ENCODE data around the gene FOS. TPM values are rescaled to one million over a fixed set of nuclear protein-coding genes. Genes with fewer than 3 reads are reported as not detected.

FOS gene
- total RNA-seq, 1 donor from 2014 or later, result 4,268 TPM

- TF ChIP-seq, protein P1, sequence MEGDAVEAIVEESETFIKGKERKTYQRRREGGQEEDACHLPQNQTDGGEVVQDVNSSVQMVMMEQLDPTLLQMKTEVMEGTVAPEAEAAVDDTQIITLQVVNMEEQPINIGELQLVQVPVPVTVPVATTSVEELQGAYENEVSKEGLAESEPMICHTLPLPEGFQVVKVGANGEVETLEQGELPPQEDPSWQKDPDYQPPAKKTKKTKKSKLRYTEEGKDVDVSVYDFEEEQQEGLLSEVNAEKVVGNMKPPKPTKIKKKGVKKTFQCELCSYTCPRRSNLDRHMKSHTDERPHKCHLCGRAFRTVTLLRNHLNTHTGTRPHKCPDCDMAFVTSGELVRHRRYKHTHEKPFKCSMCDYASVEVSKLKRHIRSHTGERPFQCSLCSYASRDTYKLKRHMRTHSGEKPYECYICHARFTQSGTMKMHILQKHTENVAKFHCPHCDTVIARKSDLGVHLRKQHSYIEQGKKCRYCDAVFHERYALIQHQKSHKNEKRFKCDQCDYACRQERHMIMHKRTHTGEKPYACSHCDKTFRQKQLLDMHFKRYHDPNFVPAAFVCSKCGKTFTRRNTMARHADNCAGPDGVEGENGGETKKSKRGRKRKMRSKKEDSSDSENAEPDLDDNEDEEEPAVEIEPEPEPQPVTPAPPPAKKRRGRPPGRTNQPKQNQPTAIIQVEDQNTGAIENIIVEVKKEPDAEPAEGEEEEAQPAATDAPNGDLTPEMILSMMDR (IDR thresholded peaks at IDR 0.05), result no peak
- H3K4me1 ChIP-seq, result peaks cover 0 to 13% of the 10 kb centered on the region in 2 donors
- H3K9me3 ChIP-seq, result no peaks in the 10 kb centered on the region
- H3K36me3 ChIP-seq, result no peaks in the 10 kb centered on the region
- DNase-seq (ENCODE audit: low spot score in 2 of 2), result peak; percentile 57 to 94
- intact Hi-C loops (cut with DNase I), result loop anchor here (2.0 to 10.0 kb wide), 3 partner anchors 52 to 344 kb away; partner anchors contain the start of gene JDP2
- H3K27ac ChIP-seq, result peak overlapping the region; percentile 49 to 65
- H3K27me3 ChIP-seq, result no peaks in the 10 kb centered on the region
- H3K4me3 ChIP-seq, result peak overlapping the region in 1 of 2 donors; percentile 32
These were observed 31.9 kb downstream of the FOS start for GRCh38 chr14:75310295-75311111.

DNA sequence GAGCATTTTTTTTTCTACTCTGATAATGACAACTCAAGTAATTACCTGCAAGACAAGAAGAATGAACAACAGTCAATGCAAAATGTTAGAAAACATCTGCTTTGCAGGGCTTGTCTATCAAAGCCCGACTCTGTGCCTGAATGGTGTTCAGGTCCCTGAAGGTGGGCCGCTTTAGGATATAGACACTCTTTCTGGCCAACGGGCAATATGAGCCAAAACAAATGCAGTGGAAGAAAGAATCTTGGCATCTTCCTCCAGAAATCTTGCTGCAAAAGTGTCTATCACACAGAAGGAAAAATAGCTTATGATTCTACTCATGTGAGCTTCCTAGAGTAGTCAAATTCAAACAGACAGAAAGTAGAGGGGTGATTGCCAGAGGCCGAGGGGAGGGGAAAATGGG lies 32.7 kb downstream of the FOS start:
- Histone ChIP-seq H3K4me3 (no peak overlapping the region), H3K36me3 (no peaks in the 10 kb centered on the region), H3K9me3 (no peaks in the 10 kb centered on the region), H3K27ac (peak overlapping the region in 1 of 2 donors; percentile 65), H3K27me3 (no peaks in the 10 kb centered on the region), H3K4me1 (peaks cover 0 to 13% of the 10 kb centered on the region in 2 donors)
- TF ChIP-seq, protein P1 (IDR thresholded peaks at IDR 0.05), result no peak
- intact Hi-C loops (cut with DNase I), result loop anchor here (2.0 to 10.0 kb wide), 3 partner anchors 51 to 343 kb away; partner anchors contain the start of gene JDP2
- DNase-seq (ENCODE audit: low spot score in 2 of 2), result peak in 1 of 2 donors; percentile 48

DNA sequence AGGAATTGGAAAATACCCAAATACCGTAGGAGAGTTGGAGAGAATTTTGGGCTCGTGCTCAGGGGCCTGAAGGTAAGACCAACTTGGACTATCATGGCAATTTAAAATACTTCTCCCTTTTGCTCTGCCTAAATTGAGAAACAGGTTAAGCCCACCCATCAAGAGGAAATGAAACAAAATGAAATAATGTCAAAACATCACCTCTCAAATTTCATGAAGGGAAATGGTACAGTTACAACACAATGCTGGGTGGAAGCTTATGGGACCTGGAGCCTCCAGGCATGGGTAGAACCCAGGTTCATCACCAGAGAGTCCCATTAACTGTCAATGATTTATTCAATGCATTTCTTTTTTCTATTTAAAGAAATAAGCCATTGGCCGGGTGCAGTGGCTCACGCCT lies 33.7 kb downstream of the FOS start:
- no peak for DNase-seq (ENCODE audit: low spot score in 2 of 2)
- no peak overlapping the region for H3K27ac ChIP-seq
- H3K36me3 ChIP-seq, result no peaks in the 10 kb centered on the region
- H3K4me3 ChIP-seq, result no peak overlapping the region
- intact Hi-C loops (cut with DNase I), result loop anchor here (10.0 kb wide), 1 partner anchor 342 kb away; no protein-coding TSS in a partner anchor
- H3K9me3 ChIP-seq, result no peaks in the 10 kb centered on the region
- no peaks in the 10 kb centered on the region for H3K27me3 ChIP-seq
- TF ChIP-seq, protein P1 (IDR thresholded peaks at IDR 0.05), result no peak
- peaks cover 0 to 13% of the 10 kb centered on the region in 2 donors for H3K4me1 ChIP-seq

GRCh38 chr14:75313294-75313693 lies 34.7 kb downstream of the FOS start:
- no peak for DNase-seq (ENCODE audit: low spot score in 2 of 2)
- H3K9me3 ChIP-seq, result no peaks in the 10 kb centered on the region
- TF ChIP-seq, protein P1 (IDR thresholded peaks at IDR 0.05), result no peak
- H3K36me3 ChIP-seq, result no peaks in the 10 kb centered on the region
- no peak overlapping the region for H3K27ac ChIP-seq
- no peak overlapping the region for H3K4me3 ChIP-seq
- H3K4me1 ChIP-seq, result peaks cover 0 to 13% of the 10 kb centered on the region in 2 donors
- no peaks in the 10 kb centered on the region for H3K27me3 ChIP-seq
- intact Hi-C loops (cut with DNase I), result loop anchor here (10.0 kb wide), 1 partner anchor 342 kb away; no protein-coding TSS in a partner anchor

DNA sequence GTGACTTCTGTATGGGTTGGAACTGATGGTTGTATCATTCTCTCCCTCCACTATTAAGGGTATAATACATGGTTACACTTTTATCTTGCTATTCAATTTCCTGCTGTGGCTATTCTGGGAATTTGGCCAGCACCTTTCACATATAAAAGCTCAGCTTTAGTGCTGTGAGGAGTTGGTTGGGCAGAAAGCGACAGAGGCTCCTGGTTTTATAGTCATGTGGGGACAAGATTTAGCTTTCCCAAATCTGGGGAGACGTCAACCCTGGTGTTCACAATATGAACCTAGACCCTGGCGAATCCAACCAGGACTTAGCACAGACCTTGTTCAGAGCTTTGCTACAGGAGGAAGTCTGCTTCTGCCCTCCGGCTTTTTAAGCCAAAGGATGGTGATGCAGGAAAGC lies 36.5 kb downstream of the FOS start:
- H3K36me3 ChIP-seq, result no peaks in the 10 kb centered on the region
- H3K27ac ChIP-seq, result no peak overlapping the region
- TF ChIP-seq, protein P1 (IDR thresholded peaks at IDR 0.05), result no peak
- H3K9me3 ChIP-seq, result no peaks in the 10 kb centered on the region
- no peaks in the 10 kb centered on the region for H3K27me3 ChIP-seq
- no peak overlapping the region for H3K4me3 ChIP-seq
- DNase-seq (ENCODE audit: low spot score in 2 of 2), result peak in 1 of 2 donors; percentile 64
- peaks cover 0 to 12% of the 10 kb centered on the region in 2 donors for H3K4me1 ChIP-seq
- intact Hi-C loops (cut with DNase I), result loop anchor here (10.0 kb wide), 1 partner anchor 340 kb away; no protein-coding TSS in a partner anchor
